ENCODE data around the gene LIPC. TPM values are rescaled to one million over a fixed set of nuclear protein-coding genes. Genes with fewer than 3 reads are reported as not detected.

The LIPC gene
- total RNA-seq, 1 donor from 2014 or later: 9.2 TPM

DNA sequence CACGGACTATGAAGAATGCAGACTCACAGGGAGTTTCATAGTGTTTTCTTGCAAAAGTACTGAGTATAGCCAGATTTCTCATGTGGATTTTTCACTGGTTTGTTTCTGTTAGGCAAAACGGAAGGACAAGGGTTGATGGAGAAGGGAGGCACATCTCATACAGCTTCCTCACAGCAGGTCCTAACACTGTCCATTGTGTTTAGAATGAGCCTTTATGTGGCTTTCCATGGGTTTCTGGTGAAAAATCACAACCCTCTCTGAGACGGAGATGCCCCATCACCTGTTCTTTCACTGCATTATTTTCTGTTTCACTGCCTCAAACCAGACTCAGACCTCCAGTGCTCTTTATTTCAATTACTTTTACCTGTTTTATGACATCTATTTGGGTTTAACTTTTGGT, 25.0 kb upstream of the LIPC start:
- DNase-seq (ENCODE audit: low read depth): no peak

DNA sequence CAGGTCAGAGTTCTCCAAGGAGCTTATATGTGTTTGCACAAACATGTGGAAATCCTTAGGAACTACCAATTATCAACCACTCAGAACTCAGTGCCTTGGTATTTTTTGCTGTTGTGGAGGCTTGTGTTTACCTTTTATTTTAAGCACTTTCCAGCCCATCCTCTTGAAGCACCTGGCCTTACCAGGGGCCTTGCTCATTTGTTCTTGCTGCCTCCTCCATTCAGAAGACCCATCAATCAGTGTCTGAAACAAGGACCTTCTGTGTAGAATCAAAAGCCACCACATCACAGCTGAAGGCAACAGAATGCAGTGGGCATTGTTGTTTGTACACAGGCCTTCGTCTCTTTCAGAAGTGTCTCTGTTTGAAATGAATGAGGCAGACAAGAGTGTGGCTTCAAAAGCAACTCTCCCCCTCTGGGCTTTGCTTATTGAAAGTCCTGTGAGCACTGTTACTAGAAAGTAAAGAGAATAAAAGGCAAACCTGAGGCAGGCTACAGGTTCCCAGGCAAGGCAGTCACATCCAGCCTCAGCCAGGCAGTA, 24.5 kb upstream of the LIPC start:
- no peak for DNase-seq (ENCODE audit: low read depth)

DNA sequence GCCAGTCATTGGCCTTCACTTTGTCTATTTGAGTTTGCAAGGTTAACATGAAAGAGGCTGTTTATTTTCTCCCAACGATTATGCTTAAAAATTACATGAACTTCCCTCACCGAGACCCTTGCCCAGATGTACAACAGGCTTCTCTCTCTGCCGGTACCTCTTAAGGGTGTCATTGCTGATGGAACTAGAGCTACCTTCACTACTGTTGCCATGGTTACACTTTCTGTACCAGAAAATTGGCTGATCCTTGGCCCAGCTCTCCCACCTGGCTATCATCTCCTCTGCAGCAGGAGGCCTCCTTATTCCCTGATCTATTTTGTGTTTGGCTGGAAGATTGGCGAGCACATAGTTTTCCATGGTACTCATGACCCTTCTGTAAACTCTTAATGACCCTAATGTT, 24.0 kb upstream of the LIPC start:
- no peak for DNase-seq (ENCODE audit: low read depth)

DNA sequence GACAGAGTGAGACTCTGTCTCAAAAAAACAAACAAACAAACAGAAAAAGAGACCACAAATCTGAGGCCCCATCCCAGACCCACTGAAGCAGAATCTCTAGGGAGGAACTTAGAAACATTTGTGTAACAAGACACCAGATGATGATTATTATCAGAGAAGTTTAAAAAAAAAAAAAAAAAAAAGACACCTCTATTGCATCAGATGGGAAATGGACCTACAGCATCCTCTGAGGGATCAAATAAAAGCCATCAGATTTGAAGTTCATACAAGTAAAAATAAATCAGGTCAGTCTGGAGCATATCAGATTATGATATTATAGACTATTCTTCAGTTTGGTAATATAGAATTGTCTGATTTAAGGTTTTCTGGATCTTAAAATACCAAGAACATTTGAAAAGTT, 21.9 kb upstream of the LIPC start:
- DNase-seq (ENCODE audit: low read depth): no peak

DNA sequence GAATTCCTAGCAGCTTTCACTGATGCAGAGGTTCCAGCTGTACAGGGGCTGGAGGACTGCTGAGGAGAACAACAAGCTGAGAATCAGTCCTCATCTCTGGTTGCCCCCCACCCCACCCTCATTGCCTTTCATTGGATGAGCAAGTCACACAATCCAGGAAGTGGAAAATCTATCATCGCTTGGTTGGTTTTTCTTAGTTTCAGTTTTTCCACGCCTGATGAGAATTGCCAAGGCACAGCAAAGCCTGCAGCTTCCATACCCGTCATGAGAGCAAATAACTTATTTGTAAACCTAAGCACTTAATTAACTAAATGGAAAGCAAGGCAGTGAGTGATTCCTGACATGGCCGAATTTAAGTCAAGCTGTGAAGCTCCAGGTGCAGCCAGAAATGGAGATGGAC, 21.4 kb upstream of the LIPC start:
- DNase-seq (ENCODE audit: low read depth): peak; percentile 77

DNA sequence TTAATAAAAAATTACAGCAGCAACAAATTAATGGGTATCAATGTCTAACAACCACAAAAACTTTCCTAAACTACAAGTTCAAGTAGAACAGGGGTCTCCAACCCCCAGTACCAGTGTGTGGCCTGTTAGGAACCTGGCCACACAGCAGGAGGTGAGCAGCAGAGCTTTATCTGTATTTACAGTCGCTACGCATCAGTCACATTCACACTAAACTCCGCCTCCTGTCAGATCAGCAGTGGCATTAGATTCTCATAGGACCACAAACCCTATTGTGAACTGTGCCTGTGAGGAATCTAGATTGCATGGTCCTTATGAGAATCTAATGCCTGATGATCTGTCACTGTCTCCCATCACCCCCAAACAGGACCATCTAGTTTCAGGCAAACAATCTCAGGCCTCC, 18.5 kb upstream of the LIPC start:
- DNase-seq (ENCODE audit: low read depth): no peak

DNA sequence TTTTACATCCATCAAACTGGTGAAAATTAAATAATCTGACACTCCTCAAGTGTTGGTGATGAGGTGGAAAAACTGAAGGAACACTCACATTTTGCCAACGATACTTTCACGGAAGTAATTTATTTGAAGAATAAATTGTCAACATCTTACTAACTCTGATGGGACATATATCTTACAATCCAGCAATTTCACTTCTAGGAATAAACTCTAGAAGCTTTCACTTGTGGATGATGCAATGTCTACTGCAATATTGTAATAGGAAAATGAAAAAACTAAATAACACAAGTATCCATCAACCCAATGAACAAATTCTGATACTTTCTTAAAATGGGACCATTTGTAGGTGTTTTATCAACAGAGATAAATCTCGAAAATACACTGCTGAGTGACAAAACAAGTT, 16.2 kb upstream of the LIPC start:
- DNase-seq (ENCODE audit: low read depth): no peak

DNA sequence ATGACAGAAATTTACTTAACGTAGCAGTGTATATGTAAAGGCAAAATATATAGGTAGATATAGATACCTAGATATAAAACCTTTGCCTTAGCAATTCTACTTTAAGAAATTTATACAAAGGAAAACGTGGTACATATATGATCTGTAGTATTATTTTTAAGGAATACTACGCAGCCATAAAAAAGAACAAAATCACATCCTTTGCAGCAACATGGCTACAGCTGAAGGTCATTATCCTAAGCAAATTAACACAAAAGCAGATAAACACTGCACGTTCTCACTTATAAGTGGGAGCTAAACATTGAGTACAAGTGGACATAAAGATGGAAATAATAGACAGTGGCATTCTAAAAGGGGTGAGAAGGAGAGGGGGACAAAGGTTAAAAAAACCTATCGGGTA, 14.8 kb upstream of the LIPC start:
- no peak for DNase-seq (ENCODE audit: low read depth)

DNA sequence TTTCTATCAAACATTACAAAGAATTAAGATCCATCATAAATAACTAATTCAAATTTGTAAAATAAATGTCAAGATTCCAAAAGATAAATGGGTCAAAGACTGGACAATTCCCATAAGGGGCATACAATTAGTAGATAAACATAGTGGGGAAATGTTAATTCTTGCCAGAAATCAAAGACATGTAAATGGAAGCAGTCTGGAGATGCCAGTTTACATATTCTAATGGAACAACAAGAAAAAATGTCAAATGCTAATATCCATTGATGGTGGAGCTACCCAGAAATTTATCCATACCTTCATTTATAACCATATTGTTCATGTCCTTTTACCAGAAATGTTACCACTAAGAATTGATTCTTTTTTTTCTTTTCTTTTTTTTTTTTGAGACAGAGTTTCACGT, 13.7 kb upstream of the LIPC start:
- DNase-seq (ENCODE audit: low read depth): no peak

DNA sequence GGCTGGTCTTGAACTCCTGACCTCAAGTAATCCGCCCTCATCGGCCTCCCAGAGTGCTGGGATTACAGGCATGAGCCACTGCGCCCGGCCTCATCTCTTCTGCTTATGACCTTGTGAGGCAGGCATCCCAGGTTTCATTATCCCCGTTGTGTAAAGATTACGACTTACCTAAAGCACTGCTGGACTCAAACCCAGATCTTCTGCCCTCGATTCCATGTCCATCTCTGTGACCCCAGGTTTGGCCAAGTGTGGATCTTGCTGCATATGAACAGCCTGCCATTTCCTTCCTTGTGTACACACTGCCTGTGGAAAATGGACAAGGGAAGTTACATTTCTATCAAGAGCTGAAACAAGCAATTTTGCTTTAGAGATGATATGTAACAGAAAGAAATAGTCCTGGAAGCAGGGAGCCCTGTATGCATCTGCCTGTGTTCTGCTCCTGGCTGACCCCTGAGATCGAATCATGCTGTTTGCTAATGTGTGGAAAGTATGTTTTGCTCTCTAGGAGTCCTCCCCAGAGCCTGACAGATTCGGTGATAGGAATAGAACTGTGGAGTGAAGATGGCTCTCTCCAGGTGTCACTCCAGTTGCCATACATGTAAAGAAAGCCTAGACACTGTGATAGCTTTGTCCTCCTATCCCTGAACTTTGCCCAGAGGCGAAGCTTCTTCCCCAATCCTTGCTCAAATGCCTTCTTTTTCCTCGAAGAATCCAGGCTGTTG, 11.8 kb upstream of the LIPC start:
- no peak for DNase-seq (ENCODE audit: low read depth)

DNA sequence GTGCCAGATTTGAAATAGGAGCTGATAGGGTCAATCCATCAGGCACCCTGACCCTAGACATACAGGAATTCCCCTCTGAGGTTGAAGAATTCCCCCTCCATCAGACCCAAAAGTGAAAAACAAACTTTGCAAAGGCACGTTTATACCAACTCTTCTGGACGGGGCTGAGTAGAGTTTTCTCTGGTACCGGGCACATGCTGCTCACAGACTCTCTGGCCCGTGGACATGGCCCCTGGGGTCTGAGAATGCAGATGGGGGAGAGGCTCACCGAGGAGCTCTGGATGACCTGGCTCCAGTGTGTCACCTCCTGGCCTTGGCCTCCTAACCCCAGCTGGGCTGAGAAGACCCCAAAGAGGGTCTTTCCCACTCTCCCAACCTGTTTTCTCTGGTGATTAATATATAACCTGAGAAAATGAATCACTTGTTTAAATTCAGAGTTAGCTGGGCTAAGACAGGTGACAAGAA, 11.2 kb upstream of the LIPC start:
- DNase-seq (ENCODE audit: low read depth): no peak

DNA sequence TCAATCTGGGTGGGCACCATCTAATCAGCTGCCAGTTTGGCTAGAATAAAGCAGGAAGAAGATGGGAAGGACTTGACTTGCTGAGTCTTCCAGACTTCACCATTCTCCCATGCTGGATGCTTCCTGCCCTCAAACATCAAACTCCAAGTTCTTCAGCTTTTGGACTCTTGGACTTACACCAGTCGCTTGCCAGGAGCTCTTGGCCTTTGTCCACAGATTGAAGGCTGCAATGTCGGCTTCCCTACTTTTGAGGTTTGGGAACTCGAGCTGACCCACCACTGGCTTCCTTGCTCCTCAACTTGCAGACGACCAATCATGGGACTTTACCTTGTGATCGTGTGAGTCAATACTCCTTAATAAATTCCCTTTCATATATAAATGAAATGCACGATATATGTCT, 8.6 kb upstream of the LIPC start:
- no peak for DNase-seq (ENCODE audit: low read depth)

DNA sequence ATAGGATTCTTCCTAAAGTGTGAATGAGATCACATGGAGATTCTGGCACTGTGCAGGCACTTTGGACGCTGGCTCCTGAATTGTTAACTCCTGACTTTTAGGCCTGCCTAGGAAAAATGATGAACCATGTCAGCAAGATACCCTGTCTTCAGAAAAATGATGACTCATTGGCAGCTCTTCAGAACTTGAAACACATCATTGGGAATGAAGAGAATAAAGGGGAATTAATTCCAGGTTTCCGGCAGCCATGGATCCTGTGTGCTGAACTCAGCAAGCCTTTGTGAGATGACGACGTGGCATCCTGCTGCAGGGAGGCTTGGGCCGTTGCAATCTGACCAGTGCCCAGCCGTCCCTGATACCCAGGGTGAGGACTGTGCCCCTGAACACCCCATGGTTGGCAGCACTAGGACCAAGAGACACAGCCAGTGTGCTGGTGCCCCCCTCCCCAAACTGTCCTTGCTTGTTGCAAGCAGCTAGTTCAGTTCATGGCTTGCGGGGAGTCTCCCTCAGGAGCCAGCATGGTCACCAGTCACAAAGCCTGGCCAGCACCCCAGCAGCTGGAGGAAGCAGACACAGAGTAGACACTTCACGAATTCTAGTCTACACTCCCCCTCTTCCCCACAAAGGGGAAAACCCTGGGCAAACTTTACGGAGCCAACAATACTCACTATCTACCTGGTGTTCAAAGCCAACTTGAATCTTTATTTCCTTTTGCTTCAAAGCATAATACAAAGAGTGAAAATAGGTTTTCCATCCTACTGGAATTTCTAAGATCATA, 7.8 kb upstream of the LIPC start:
- no peak for DNase-seq (ENCODE audit: low read depth)

DNA sequence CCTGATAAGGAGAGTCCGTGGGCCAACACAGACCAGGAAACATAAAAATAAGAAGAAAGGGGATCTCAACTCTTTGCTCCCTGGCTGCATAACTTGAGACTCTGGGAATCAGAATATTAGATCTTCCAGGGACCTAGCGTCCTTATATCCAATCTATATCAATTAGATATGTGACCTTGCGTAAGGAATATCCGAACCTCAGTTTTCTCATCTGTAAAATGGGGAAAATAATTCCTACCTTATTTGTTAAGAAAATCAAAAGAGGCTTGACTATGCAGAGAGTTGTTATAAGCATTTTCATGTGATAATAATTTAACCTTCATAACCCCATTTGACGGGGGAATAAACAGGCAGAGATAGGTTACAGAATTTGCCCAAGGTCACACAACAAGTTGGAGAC, 7.1 kb upstream of the LIPC start:
- no peak for DNase-seq (ENCODE audit: low read depth)

DNA sequence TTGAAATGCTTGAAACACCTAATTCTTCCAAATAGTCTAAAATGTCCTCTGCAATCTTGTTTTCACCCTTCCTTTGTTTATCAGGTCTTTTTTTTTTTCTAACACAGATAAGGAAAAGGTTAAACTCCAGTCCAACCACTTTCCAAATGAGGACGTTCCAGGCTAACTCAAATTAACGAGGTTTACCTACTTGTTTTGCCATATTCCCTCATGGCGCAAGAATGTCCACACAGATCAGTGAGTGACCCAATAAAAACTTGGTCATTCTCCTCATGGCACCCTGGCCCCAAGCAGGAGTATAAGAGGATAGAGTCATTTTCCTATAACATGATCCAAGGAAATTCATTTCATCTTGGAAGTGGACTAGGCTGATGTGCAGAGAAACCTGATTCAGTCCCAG, 6.6 kb upstream of the LIPC start:
- DNase-seq (ENCODE audit: low read depth): no peak

DNA sequence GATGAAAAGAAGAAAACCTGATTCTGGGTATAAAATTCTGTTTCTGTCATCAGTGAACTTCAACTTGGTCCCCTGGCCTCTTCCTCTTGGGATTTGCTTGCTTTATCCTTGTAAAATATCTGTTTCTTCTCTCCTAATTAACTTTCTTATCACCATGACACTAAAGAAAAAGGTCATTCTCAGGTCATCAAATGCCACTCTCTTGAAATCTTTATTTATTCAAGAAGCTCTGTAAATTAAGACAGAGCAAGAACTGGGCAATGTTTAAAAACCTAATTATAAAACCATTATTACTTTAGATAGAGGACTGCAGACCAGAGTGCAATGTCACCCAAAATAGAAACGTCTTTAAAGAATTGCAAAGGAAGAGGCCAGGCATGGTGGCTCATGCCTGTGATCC, 6.0 kb upstream of the LIPC start:
- DNase-seq (ENCODE audit: low read depth): no peak

DNA sequence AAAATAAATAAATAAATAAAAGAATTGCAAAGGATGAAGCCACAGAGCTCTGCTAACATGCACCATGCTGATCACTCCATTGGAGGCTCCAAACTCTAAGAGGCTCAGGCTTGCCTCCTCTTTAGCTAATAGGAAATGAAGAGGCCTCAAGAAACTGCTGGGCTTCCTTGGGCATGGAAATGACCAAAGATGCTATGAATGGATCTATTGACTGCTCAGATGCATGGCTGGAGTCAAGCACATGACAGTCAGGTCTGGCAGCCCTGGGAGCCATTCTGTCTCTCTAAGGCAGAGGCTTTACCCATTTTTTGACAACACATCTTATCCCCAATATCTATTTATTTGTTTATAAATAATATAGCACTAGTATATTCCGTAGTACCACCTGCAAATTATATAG, 5.3 kb upstream of the LIPC start:
- DNase-seq (ENCODE audit: low read depth): no peak

DNA sequence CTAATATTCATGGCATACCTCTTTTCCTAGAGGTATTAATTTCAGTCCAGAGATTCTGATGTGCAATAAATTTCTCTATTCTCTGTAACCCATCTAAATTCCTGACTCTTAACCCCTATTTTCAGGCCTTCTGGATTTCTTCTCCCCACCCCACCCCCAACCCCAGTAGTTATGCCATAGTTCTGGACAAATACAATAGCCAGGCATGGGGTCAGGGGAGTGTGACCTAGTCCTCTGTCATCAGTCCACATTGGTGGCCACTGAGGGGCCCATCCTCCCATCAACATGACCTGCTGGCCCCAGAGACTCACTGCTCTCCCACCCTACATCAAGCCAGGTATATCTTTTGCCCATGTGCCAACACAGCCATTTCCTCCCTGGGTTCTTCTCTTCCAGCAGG, 3.8 kb upstream of the LIPC start:
- no peak for DNase-seq (ENCODE audit: low read depth)

DNA sequence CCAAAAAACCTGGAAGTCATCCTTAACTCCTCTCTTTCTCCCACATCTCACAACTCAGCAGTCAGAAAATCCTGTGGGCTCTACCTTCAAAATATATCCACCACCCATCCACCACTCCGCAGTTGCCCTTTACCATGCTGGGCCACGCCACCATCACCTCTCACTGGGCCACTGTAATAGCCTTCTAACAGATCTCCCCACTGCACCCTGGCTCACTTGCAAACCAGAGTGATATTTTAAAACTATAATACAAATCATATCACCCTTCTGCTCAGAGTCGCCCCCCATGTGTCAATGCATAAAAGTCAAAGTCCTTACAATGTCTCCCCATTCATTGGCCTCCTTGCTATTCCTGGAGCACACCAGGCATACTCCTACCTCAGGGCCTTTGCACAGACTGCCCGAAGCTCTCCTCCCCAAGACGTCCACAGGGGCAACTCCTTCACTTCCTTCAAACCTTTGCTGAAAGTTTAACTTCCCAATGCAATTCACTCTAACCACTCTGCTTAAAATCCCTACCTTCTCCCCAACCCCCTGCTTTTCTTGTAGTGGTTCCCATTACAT, 1.5 kb upstream of the LIPC start:
- no peak for DNase-seq (ENCODE audit: low read depth)

DNA sequence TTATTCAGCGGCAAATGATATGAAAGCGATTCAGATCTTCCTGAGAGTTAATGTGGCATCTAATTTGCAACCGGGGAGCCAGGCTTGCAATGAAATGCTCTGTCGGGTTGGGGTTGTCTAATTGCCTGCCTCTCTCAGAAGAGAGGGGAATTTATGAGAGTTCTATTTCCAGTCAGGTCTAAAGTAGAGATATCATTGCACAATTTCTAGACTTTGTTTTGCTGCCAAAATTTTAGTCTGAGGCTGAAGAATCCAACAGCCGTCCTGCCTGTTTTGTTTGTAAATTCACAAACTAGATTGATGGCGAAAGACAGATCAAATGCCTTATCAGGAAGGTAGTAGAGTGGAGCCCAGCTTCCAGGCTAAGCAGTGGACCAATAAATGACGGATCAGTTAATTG, 610 bp downstream of the LIPC start:
- DNase-seq (ENCODE audit: low read depth): peak; percentile 67

DNA sequence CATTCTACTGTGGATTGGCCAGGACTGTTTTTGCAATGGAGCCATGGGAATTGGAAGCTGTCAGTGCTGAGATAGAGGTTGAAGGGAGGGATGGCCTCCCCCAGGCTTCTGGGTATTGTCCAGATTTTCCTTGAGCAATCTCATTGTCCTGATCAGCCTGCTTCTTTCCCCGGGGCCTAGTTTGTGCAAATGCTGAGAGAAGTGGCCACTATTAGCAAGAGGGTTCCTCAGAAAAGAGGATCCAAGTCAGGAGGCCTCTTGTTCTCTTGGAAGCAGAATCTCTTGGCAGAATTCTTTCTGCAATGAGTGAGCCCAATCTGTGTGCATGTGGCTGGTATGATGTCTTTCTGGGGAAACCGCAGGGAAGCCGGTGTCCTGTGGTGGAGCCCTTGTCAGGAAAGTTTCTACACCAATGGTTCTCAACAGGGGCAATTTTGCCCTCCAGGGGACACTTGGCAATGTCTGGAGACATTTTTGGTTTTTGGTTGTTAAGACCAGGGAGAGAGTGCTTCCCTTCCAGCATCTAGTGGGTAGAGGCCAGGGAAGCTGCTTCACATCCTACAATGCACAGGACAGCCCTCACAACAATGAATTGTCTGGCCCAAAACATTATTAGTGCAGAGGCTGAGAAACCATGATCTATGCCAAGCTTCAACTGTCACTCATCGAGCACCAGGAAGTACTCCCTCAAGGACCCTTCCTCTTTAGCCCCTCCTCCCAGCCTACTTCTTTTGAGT, 2.0 kb downstream of the LIPC start:
- no peak for DNase-seq (ENCODE audit: low read depth)

DNA sequence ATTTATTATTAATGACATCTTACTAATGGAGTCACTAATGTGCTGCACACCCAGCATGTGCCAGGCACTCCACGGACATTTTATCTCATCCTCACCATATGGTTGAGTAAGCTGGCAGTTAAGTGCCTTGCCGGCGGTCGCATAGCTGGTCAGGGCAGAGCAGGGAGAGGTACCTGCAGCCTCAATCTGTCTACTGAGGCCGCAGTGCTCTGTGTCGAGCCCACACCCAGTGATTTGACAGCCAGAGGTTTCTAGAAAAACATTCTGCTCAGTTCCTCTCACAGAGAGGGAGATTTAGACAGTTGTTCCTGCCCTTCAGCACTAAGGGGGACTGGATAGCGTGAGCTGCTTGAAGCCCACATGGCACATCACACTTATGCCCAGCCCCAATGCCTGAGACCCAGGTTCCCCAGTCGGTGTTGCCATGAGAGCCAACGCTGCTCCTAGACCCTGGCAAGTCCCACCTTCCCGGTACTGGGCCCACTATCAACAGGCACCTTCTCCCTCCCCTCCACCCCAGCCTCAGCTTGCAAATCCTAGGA, 2.6 kb downstream of the LIPC start:
- no peak for DNase-seq (ENCODE audit: low read depth)
